GM12875 (cell line): ENCODE measurements around the gene EWSR1.

Source experiments
- H3K4me3 ChIP-seq: one replicate; pipeline ENCODE4 v1.5.1; 2011; ENCODE audit warnings: low read depth, low read length, control low read depth
- CTCF ChIP-seq: IDR thresholded peaks from 2 replicates; pipeline ENCODE4 v1.5.1; 2011; ENCODE audit warnings: low read depth, mild to moderate bottlenecking, control low read depth, inconsistent platforms, low read length, moderate library complexity, borderline replicate concordance; ENCODE audit not compliant: insufficient read depth

The EWSR1 gene

GRCh38 chr22:29275819-29276565 lies 7.9 kb downstream of the EWSR1 start:
- TF ChIP-seq CTCF, result no peak

DNA sequence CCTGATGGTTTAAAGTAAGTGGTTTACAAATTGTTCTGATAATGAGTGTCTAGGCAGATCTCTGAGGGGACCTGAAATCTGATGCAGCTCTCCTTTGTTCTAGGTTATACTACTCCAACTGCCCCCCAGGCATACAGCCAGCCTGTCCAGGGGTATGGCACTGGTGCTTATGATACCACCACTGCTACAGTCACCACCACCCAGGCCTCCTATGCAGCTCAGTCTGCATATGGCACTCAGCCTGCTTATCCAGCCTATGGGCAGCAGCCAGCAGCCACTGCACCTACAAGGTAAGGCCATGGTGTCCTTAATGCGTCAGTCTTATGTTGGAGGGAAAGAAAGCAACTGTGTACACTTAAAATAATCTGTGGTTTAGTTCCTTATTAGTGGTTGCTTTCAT lies 9.9 kb downstream of the EWSR1 start:
- no peak for TF ChIP-seq CTCF
- H3K4me3 ChIP-seq, result no peak overlapping the region

More at GRCh38 chr22:29275819-29276565, 7.9 kb downstream of the EWSR1 start:
- H3K4me3 ChIP-seq, result no peak overlapping the region

DNA sequence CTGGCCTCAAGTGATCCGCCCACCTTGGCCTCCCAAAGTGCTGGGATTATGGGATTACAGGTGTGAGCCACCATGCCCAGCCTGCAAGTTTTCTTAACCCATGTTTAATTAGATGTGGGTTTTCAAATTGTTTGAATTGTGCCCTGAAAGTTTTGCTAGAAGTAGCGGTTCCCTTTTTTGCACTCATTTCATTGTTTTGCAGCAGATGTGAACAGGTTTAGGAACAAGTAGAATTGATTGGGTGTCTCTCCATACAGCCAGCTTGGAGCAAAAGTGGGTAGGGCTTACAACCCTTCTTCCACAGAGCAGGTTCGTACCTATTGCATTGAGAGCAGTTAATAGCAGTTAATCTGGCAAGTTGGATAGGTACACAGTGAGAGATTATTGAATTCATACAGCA lies 16.1 kb downstream of the EWSR1 start:
- TF ChIP-seq CTCF, result no peak

GRCh38 chr22:29288837-29289236 lies 20.8 kb downstream of the EWSR1 start:
- H3K4me3 ChIP-seq, result no peak overlapping the region
- TF ChIP-seq CTCF, result no peak

More for the DNA sequence above, 16.1 kb downstream of the EWSR1 start:
- H3K4me3 ChIP-seq, result no peak overlapping the region

DNA sequence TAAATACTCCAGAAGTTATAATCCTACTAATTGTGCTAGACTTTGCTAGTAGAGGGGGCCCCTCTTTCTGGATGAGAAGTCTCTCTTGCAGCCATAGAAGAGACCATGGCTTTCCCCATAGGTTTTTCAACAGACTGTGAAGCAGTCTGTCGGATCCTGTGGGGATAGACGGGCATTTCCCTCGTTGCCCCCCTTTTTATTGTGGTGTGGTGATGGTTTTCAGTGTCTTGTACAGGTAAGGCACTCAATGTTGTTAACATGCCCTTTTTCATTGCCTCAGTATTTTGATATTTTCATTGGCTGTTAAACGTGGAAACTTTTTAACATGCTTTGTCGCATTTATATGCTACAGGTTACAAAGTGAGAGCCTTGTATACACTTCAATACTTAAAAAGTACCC lies 22.0 kb downstream of the EWSR1 start:
- TF ChIP-seq CTCF, result no peak

GRCh38 chr22:29291215-29291614 lies 23.1 kb downstream of the EWSR1 start:
- no peak overlapping the region for H3K4me3 ChIP-seq
- no peak for TF ChIP-seq CTCF

More for the DNA sequence above, 22.0 kb downstream of the EWSR1 start:
- H3K4me3 ChIP-seq, result no peak overlapping the region

- no peak overlapping the region for H3K4me3 ChIP-seq
- no peak for TF ChIP-seq CTCF
Observed at GRCh38 chr22:29292379-29292778, 24.3 kb downstream of the EWSR1 start.
